GM19240 (cell line): ENCODE results near the gene KATNAL1.

ENCODE experiments used
- DNase-seq: peaks from one replicate; pipeline ENCODE4 v3.0.0; 2011; ENCODE audit warnings: low spot score; ENCODE audit not compliant: insufficient read length

KATNAL1 gene

GRCh38 chr13:30307194-30307970, at the start of gene KATNAL1:
Gene KATNAL1, minus strand, starts transcription at chr13:30307551. Its CDS starts 23,774 bp downstream, at chr13:30283777.
- peak; percentile 39 for DNase-seq

- DNase-seq: no peak
Measured at GRCh38 chr13:30355839-30356238, 48.5 kb upstream of the KATNAL1 start.

GRCh38 chr13:30355384-30355699, 48.0 kb upstream of the KATNAL1 start:
- DNase-seq: peak; percentile 50

- no peak for DNase-seq
Measured at GRCh38 chr13:30354493-30355383, 47.4 kb upstream of the KATNAL1 start.

- DNase-seq: no peak
Measured at GRCh38 chr13:30353471-30354215, 46.3 kb upstream of the KATNAL1 start.

GRCh38 chr13:30353060-30353459, 45.7 kb upstream of the KATNAL1 start:
- DNase-seq: no peak

- no peak for DNase-seq
Measured at GRCh38 chr13:30352121-30352520, 44.8 kb upstream of the KATNAL1 start.

GRCh38 chr13:30346789-30347167, 39.4 kb upstream of the KATNAL1 start:
- DNase-seq: no peak

GRCh38 chr13:30346153-30346788, 38.9 kb upstream of the KATNAL1 start:
- DNase-seq: peak; percentile 30

GRCh38 chr13:30345426-30346100, 38.2 kb upstream of the KATNAL1 start:
- DNase-seq: no peak

GRCh38 chr13:30341815-30342570, 34.6 kb upstream of the KATNAL1 start:
- DNase-seq: no peak

GRCh38 chr13:30340331-30341250, 33.2 kb upstream of the KATNAL1 start:
- no peak for DNase-seq

- DNase-seq: no peak
Measured at GRCh38 chr13:30339738-30340330, 32.5 kb upstream of the KATNAL1 start.

GRCh38 chr13:30338952-30339351, 31.6 kb upstream of the KATNAL1 start:
- DNase-seq: no peak

GRCh38 chr13:30338331-30338851, 31.0 kb upstream of the KATNAL1 start:
- DNase-seq: no peak

GRCh38 chr13:30337061-30337610, 29.8 kb upstream of the KATNAL1 start:
- no peak for DNase-seq

GRCh38 chr13:30334663-30335386, 27.5 kb upstream of the KATNAL1 start:
- peak; percentile 25 for DNase-seq
